HCT116 (cell line): ENCODE data around the gene GPHA2. TPM values are rescaled to one million over a fixed set of nuclear protein-coding genes. Genes with fewer than 3 reads are reported as not detected.

Source experiments
- ATAC-seq: fragments of 200-7000 bp; cut with Tn5 transposase; 2 replicates; pipeline ENCODE4 v1.9.1; 2020; ENCODE audit warnings: mild to moderate bottlenecking, moderate library complexity
- BruUV-seq: library from RNA; stranded (reverse); fragments of 400-500 nt; replicated peaks from 2 replicates; lab custom pipeline; 2021; lab: Mats Ljungman, UMichigan
- CTCF ChIA-PET: fragments of 300-600 bp; sonication (Branson Sonifier 250); formaldehyde crosslinking; loops from one replicate; lab custom pipeline; 2021; ENCODE audit warnings: antibody characterized with exemption; lab: Charles Lee
- POLR2A ChIA-PET: fragments of 300-600, 350-600 bp; sonication (Branson Sonifier 250); formaldehyde crosslinking; loops from one replicate; lab custom pipeline; 2021; ENCODE audit warnings: antibody characterized with exemption; lab: Charles Lee
- RAD21 ChIA-PET, 2 experiments: fragments of 300-600 bp; sonication (Branson Sonifier 250); formaldehyde crosslinking; loops; one replicate each; lab custom pipeline; 2023; ENCODE audit warnings: low total read pairs in 2 of 2; ENCODE audit not compliant: uncharacterized antibody in 2 of 2, unreplicated experiment in 2 of 2, low non-redundant PET in 1 of 2; lab: Charles Lee
- DNase-seq: peaks from one replicate; pipeline ENCODE4 v3.0.0-alpha.2; 2010; ENCODE audit warnings: low read depth, low spot score
- H2AFZ ChIP-seq: fragments of 200-600 bp; shearing (Covaris generic), sonication (generic); 2 replicates; pipeline ENCODE4 v1.6.1; 2017; ENCODE audit warnings: low read depth, mixed run types, mixed read lengths, antibody characterized with exemption, low read length; ENCODE audit not compliant: poor library complexity, severe bottlenecking
- H3K27ac ChIP-seq: 2 replicates; pipeline ENCODE4 v1.5.1; 2012; ENCODE audit warnings: low read depth, low read length
- H3K27me3 ChIP-seq: fragments of 200-600 bp; sonication (generic); 2 replicates; pipeline ENCODE4 v1.6.1; 2016; ENCODE audit warnings: mixed run types, low read length, mixed read lengths; ENCODE audit not compliant: insufficient read depth
- H3K36me3 ChIP-seq, 2 experiments: fragments of 200-500 bp in 1 of 2; fragments of 200-600 bp in 1 of 2; sonication (Bioruptor generic) in 1 of 2; sonication (generic) in 1 of 2; 2 replicates each; pipeline versions ENCODE4 v1.5.1 to v1.6.1; 2014 to 2016; ENCODE audit warnings: low read length in 2 of 2, inconsistent platforms in 1 of 2, mixed read lengths in 1 of 2, mixed run types in 1 of 2; ENCODE audit not compliant: insufficient read depth in 2 of 2, control insufficient read depth in 1 of 2
- H3K4me1 ChIP-seq, 2 experiments: fragments of 200-600 bp in 1 of 2; sonication (generic) in 1 of 2; 2 replicates each; pipeline versions ENCODE4 v1.5.1 to v1.6.1; 2012 to 2017; ENCODE audit warnings: low read length in 2 of 2, inconsistent platforms in 1 of 2, mild to moderate bottlenecking in 1 of 2, mixed read lengths in 1 of 2, mixed run types in 1 of 2, moderate library complexity in 1 of 2; ENCODE audit not compliant: insufficient read depth in 2 of 2, control insufficient read depth in 1 of 2
- H3K4me2 ChIP-seq: fragments of 200-600 bp; sonication (generic); 2 replicates; pipeline ENCODE4 v1.6.1; 2017; ENCODE audit warnings: mixed run types, low read length, mixed read lengths
- H3K4me3 ChIP-seq, 2 experiments: fragments of 200-600 bp in 1 of 2; sonication (generic) in 1 of 2; replicated peaks in 1 of 2; 2 replicates each; pipeline ENCODE4 v1.5.1; 2011 to 2016; ENCODE audit warnings: low read length in 2 of 2, control low read depth in 1 of 2, low read depth in 1 of 2, mild to moderate bottlenecking in 1 of 2, mixed read lengths in 1 of 2, mixed run types in 1 of 2
- H3K79me2 ChIP-seq: fragments of 200-600 bp; sonication (generic); 2 replicates; pipeline ENCODE4 v1.6.1; 2017; ENCODE audit warnings: mild to moderate bottlenecking, mixed run types, low read length, moderate library complexity, mixed read lengths; ENCODE audit not compliant: insufficient read depth
- H3K9ac ChIP-seq: fragments of 200-600 bp; sonication (generic); 2 replicates; pipeline ENCODE4 v1.6.1; 2016; ENCODE audit warnings: low read length, mixed read lengths
- H3K9me2 ChIP-seq: fragments of 200-600 bp; sonication (generic), shearing (Covaris generic); 2 replicates; pipeline ENCODE4 v1.6.1; 2017; ENCODE audit warnings: mixed run types, mild to moderate bottlenecking, moderate library complexity; ENCODE audit not compliant: insufficient read depth
- H3K9me3 ChIP-seq, 2 experiments: fragments of 200-500 bp in 1 of 2; fragments of 200-600 bp in 1 of 2; sonication (Bioruptor generic) in 1 of 2; sonication (generic) in 1 of 2; 2 replicates each; pipeline ENCODE4 v1.6.1; 2014 to 2017; ENCODE audit warnings: low read length in 2 of 2, mixed read lengths in 2 of 2, inconsistent platforms in 1 of 2, low read depth in 1 of 2, mild to moderate bottlenecking in 1 of 2, mixed run types in 1 of 2, moderate library complexity in 1 of 2; ENCODE audit not compliant: control insufficient read depth in 1 of 2, insufficient read depth in 1 of 2
- H4K20me1 ChIP-seq: fragments of 200-600 bp; sonication (generic), shearing (Covaris generic); 2 replicates; pipeline ENCODE4 v1.6.1; 2017; ENCODE audit warnings: mixed run types, mild to moderate bottlenecking, moderate library complexity; ENCODE audit not compliant: insufficient read depth
- CEBPB ChIP-seq: IDR thresholded peaks from 2 replicates; pipeline ENCODE4 v1.6.1; 2012; ENCODE audit warnings: low read depth
- EGR1 ChIP-seq: IDR thresholded peaks from 2 replicates; pipeline ENCODE4 v1.6.1; 2012; ENCODE audit warnings: low read depth
- EZH2 ChIP-seq: fragments of 200-600 bp; sonication (generic); IDR thresholded peaks from 2 replicates; pipeline ENCODE4 v1.6.1; 2017; ENCODE audit warnings: antibody characterized with exemption, mixed run types
- EZH2phosphoT487 ChIP-seq: fragments of 200-600 bp; IDR thresholded peaks from 2 replicates; pipeline ENCODE4 v1.6.1; 2018; ENCODE audit warnings: antibody characterized with exemption, borderline replicate concordance
- FOSL1 ChIP-seq: IDR thresholded peaks from 2 replicates; pipeline ENCODE4 v1.6.1; 2012; ENCODE audit warnings: low read depth
- MAX ChIP-seq: IDR thresholded peaks from 2 replicates; pipeline ENCODE4 v1.6.1; 2012
- POLR2A ChIP-seq: IDR thresholded peaks from 2 replicates; pipeline ENCODE4 v1.7.0; 2011; ENCODE audit warnings: borderline replicate concordance; ENCODE audit not compliant: insufficient read depth, insufficient read length; ENCODE audit errors: extremely low read depth
- RAD21 ChIP-seq: IDR thresholded peaks from 2 replicates; pipeline ENCODE4 v1.6.1; 2012; ENCODE audit warnings: low read depth, mild to moderate bottlenecking
- SRF ChIP-seq: IDR thresholded peaks from 2 replicates; pipeline ENCODE4 v1.6.1; 2012; ENCODE audit warnings: low read depth
- TCF7L2 ChIP-seq: IDR thresholded peaks from 2 replicates; pipeline ENCODE4 v1.7.0; 2011; ENCODE audit warnings: borderline replicate concordance, inconsistent platforms; ENCODE audit not compliant: insufficient read depth, insufficient read length; ENCODE audit errors: extremely low read depth
- YY1 ChIP-seq: IDR thresholded peaks from 2 replicates; pipeline ENCODE4 v1.6.1; 2011; ENCODE audit warnings: low read length, low read depth, moderate library complexity, mild to moderate bottlenecking; ENCODE audit not compliant: insufficient replicate concordance; ENCODE audit errors: extremely low read depth
- ZNF274 ChIP-seq: fragments of 200-500 bp; sonication (Bioruptor generic); IDR thresholded peaks from 2 replicates; pipeline ENCODE4 v1.6.1; 2014; ENCODE audit warnings: mild to moderate bottlenecking, low read depth, low read length, inconsistent platforms
- intact Hi-C: fragments of 100-400 bp; cut with micrococcal nuclease; formaldehyde crosslinking; loops from 2 replicates; pipeline ENCODE4 v1.10.0; 2022
- total RNA-seq: library from RNA; stranded (reverse); gene quantifications from one replicate; pipeline ENCODE4 v1.2.1, GENCODE V29; 2021; ENCODE audit not compliant: unreplicated experiment
- TF ChIP-seq, protein P1 (sequence below): IDR thresholded peaks from 2 replicates; pipeline ENCODE4 v1.6.1; 2012
- TF ChIP-seq, protein P2 (sequence below), 3 experiments: fragments of 200-600 bp in 1 of 3; sonication (generic) in 1 of 3; IDR thresholded peaks in 2 of 3; conservative IDR thresholded peaks in 1 of 3; 2 replicates each; pipeline ENCODE4 v1.5.1; 2012 to 2017; ENCODE audit warnings: low read depth in 2 of 3, low read length in 2 of 3, antibody characterized with exemption in 1 of 3, borderline replicate concordance in 1 of 3, control low read depth in 1 of 3, mild to moderate bottlenecking in 1 of 3, mixed read lengths in 1 of 3, mixed run types in 1 of 3, moderate library complexity in 1 of 3; ENCODE audit not compliant: insufficient read depth in 1 of 3

Gene GPHA2
- total RNA-seq, 1 experiment from 2014 or later: not detected

DNA sequence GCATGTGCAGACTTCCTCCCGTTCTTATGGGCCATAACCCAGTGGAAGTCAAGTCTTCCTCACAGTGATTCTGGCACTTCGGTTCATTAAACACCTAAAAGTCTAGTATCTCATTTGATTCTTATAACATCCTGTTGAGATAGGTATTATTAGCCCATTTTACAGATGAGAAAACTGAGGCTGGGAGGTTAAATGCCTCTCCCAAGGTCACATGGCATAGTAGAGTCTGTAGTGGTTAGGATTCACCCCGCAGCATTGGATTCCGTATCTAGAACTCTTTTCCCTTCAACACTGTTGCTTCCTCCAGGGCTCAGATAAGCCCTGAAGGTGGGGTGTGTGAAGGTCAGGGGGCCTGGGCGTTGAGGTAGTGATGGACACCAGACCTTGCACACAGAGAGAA is 3.4 kb downstream of the GPHA2 start:
- Histone ChIP-seq H3K9me2 (no peaks in the 10 kb centered on the region), H2AFZ (no peak overlapping the region), H3K4me3 (no peak overlapping the region), H4K20me1 (no peaks in the 10 kb centered on the region), H3K4me2 (no peak overlapping the region), H3K36me3 (peaks cover 0 to 3% of the 10 kb centered on the region in 2 experiments; a peak in 1 of 4 replicates), H3K79me2 (no peaks in the 10 kb centered on the region), H3K9me3 (no peaks in the 10 kb centered on the region), H3K27me3 (no peaks in the 10 kb centered on the region), H3K9ac (no peak overlapping the region), H3K4me1 (peaks cover 8 to 15% of the 10 kb centered on the region in 2 experiments; a peak in 3 of 4 replicates), H3K27ac (no peak overlapping the region)
- no TSS peak for BruUV-seq
- DNase-seq: no peak
- CTCF ChIA-PET: no interaction called here
- no peak for ATAC-seq
- no peak for TF ChIP-seq YY1
- no peak for TF ChIP-seq FOSL1
- no peak for TF ChIP-seq EGR1
- no peak for TF ChIP-seq CEBPB
- TF ChIP-seq TCF7L2: no peak
- TF ChIP-seq, protein P1, sequence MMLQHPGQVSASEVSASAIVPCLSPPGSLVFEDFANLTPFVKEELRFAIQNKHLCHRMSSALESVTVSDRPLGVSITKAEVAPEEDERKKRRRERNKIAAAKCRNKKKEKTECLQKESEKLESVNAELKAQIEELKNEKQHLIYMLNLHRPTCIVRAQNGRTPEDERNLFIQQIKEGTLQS: no peak
- no peak for TF ChIP-seq EZH2
- no peak for TF ChIP-seq RAD21
- no peak for TF ChIP-seq ZNF274
- TF ChIP-seq POLR2A: no peak
- TF ChIP-seq EZH2phosphoT487: no peak
- no peak for TF ChIP-seq MAX
- TF ChIP-seq, protein P2, sequence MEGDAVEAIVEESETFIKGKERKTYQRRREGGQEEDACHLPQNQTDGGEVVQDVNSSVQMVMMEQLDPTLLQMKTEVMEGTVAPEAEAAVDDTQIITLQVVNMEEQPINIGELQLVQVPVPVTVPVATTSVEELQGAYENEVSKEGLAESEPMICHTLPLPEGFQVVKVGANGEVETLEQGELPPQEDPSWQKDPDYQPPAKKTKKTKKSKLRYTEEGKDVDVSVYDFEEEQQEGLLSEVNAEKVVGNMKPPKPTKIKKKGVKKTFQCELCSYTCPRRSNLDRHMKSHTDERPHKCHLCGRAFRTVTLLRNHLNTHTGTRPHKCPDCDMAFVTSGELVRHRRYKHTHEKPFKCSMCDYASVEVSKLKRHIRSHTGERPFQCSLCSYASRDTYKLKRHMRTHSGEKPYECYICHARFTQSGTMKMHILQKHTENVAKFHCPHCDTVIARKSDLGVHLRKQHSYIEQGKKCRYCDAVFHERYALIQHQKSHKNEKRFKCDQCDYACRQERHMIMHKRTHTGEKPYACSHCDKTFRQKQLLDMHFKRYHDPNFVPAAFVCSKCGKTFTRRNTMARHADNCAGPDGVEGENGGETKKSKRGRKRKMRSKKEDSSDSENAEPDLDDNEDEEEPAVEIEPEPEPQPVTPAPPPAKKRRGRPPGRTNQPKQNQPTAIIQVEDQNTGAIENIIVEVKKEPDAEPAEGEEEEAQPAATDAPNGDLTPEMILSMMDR (IDR thresholded peaks at IDR 0.05 in 2 of 3, conservative IDR thresholded peaks at IDR 0.05 in 1 of 3; ENCODE audit: borderline replicate concordance in 1 of 3, insufficient read depth in 1 of 3, low read depth in 2 of 3, low read length in 2 of 3): no peak
- TF ChIP-seq SRF: no peak
- intact Hi-C loops: no loop called here
- RAD21 ChIA-PET: no interaction called here
- POLR2A ChIA-PET: no interaction called here
